Tibial artery (tissue), 4 donors: ENCODE data around the gene EMID1.

Source experiments
- DNase-seq, 2 donors: peaks; one replicate each; pipeline ENCODE4 v3.0.0-alpha.2; 2019
- H3K27ac ChIP-seq, 2 donors: fragments of 200-600 bp; sonication (generic) in 1 of 2; 1 replicate in 1 of 2; 2 replicates in 1 of 2; pipeline ENCODE4 v1.5.1; 2018 to 2019; ENCODE audit warnings: mild to moderate bottlenecking in 1 of 2
- H3K27me3 ChIP-seq, 2 donors: fragments of 200-600 bp; sonication (generic) in 1 of 2; one replicate each; pipeline versions ENCODE4 v1.5.1 to v1.6.0; 2016 to 2019
- H3K36me3 ChIP-seq, 3 donors: fragments of 200-600 bp; sonication (generic) in 2 of 3; one replicate each; pipeline ENCODE4 v1.5.1; 2016 to 2019; ENCODE audit warnings: mild to moderate bottlenecking in 2 of 3
- H3K4me1 ChIP-seq, 4 donors: fragments of 200-600 bp; sonication (generic) in 2 of 4; 1 replicate in 3 of 4; 2 replicates in 1 of 4; pipeline ENCODE4 v1.5.1; 2016 to 2019
- H3K4me3 ChIP-seq, 2 donors: fragments of 200-600 bp; sonication (generic) in 1 of 2; 1 replicate in 1 of 2; 2 replicates in 1 of 2; pipeline ENCODE4 v1.5.1; 2018 to 2019; ENCODE audit warnings: mild to moderate bottlenecking in 2 of 2
- H3K9me3 ChIP-seq, 3 donors: fragments of 200-600 bp; sonication (generic) in 1 of 3; one replicate each; pipeline ENCODE4 v1.5.1; 2016 to 2019
- intact Hi-C: fragments of 100-400 bp; cut with DNase I; formaldehyde crosslinking; loops from one replicate; pipeline ENCODE4 v1.15.0; 2023; ENCODE audit warnings: low total_unique reads
- TF ChIP-seq, protein P1 (sequence below), 2 experiments: fragments of 200-600 bp in 1 of 2; fragments of 450-650 bp in 1 of 2; IDR thresholded peaks; one replicate each; pipeline ENCODE4 v1.5.1; 2017 to 2019; ENCODE audit warnings: antibody characterized with exemption in 2 of 2, mild to moderate bottlenecking in 1 of 2, moderate library complexity in 1 of 2

The EMID1 gene

DNA sequence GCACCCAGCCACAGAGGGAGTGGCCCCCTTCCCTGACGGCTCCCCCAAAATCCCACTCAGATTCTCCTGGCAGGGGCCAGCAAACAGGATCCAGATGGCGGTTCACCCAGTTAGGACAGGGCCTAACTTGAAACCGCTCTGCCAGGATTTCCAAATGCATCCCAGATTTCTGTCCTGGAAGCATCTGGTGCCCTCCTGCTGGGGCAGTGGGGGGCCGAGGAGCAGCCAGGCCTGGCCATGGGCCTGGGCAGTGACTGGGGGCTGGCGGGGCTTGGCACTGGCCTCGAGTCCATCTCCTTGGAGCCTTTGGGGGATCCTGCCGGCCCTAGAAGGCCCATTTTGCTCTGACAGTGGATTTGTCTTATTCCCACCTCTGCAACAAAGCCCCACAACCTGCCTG, 17.9 kb upstream of the EMID1 start:
- peaks cover 0 to 8% of the 10 kb centered on the region in 2 donors for H3K27me3 ChIP-seq
- intact Hi-C loops, result no loop called here
- DNase-seq, result peak in 1 of 2 donors; percentile 37
- TF ChIP-seq, protein P1, sequence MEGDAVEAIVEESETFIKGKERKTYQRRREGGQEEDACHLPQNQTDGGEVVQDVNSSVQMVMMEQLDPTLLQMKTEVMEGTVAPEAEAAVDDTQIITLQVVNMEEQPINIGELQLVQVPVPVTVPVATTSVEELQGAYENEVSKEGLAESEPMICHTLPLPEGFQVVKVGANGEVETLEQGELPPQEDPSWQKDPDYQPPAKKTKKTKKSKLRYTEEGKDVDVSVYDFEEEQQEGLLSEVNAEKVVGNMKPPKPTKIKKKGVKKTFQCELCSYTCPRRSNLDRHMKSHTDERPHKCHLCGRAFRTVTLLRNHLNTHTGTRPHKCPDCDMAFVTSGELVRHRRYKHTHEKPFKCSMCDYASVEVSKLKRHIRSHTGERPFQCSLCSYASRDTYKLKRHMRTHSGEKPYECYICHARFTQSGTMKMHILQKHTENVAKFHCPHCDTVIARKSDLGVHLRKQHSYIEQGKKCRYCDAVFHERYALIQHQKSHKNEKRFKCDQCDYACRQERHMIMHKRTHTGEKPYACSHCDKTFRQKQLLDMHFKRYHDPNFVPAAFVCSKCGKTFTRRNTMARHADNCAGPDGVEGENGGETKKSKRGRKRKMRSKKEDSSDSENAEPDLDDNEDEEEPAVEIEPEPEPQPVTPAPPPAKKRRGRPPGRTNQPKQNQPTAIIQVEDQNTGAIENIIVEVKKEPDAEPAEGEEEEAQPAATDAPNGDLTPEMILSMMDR (IDR thresholded peaks at IDR 0.05), result no peak
- no peak overlapping the region for H3K27ac ChIP-seq
- no peaks in the 10 kb centered on the region for H3K36me3 ChIP-seq
- H3K4me3 ChIP-seq, result no peak overlapping the region
- no peaks in the 10 kb centered on the region for H3K9me3 ChIP-seq
- no peaks in the 10 kb centered on the region for H3K4me1 ChIP-seq

DNA sequence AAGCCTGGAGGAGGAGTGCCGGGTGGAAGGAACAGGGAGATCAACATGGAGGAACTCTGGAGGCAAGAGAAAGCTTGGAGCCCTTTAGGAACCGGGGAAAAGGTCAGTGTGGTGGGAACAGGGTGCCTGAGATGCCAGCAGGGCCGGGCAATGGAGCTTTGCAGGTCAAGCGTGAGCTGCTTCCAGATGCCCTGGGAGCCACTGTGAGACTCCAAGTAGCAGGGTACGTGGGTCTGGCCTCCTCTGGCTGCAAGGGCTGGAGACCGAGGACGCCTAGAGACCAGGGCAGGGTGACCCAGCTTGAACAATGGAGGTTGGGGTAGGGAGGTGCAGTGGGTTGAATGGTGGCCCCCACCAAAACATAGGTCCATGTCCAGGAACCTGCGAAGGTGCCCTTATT, 15.6 kb upstream of the EMID1 start:
- no peaks in the 10 kb centered on the region for H3K36me3 ChIP-seq
- TF ChIP-seq, protein P1 (IDR thresholded peaks at IDR 0.05), result no peak
- no peaks in the 10 kb centered on the region for H3K4me1 ChIP-seq
- no peaks in the 10 kb centered on the region for H3K9me3 ChIP-seq
- no peak overlapping the region for H3K27ac ChIP-seq
- peak in 1 of 2 donors; percentile 27 for DNase-seq
- intact Hi-C loops, result no loop called here
- peaks cover 0 to 8% of the 10 kb centered on the region in 2 donors for H3K27me3 ChIP-seq
- no peak overlapping the region for H3K4me3 ChIP-seq

DNA sequence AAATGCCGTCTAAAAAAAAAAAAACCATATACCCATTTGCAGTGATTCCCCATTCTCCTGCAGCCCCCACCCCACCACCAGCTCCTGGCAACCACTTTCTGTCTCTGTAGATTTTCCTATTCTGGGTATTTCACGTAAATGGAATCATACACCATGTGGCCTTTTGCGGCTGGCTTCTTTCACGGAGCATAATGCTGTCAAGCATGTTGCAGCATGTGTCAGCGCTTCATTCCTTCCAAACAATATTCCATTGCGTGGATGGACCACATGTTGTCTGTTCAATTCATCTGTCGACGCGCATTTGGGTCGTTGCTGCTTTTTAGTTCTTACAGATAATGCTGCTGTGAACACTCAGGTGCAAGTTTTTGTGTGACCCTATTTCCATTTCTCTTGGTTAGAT, 14.8 kb upstream of the EMID1 start:
- TF ChIP-seq, protein P1 (IDR thresholded peaks at IDR 0.05), result no peak
- no peaks in the 10 kb centered on the region for H3K36me3 ChIP-seq
- intact Hi-C loops, result no loop called here
- H3K9me3 ChIP-seq, result no peaks in the 10 kb centered on the region
- DNase-seq, result peak in 1 of 2 donors; percentile 27
- no peak overlapping the region for H3K27ac ChIP-seq
- H3K4me1 ChIP-seq, result no peaks in the 10 kb centered on the region
- peaks cover 0 to 4% of the 10 kb centered on the region in 2 donors for H3K27me3 ChIP-seq
- no peak overlapping the region for H3K4me3 ChIP-seq

DNA sequence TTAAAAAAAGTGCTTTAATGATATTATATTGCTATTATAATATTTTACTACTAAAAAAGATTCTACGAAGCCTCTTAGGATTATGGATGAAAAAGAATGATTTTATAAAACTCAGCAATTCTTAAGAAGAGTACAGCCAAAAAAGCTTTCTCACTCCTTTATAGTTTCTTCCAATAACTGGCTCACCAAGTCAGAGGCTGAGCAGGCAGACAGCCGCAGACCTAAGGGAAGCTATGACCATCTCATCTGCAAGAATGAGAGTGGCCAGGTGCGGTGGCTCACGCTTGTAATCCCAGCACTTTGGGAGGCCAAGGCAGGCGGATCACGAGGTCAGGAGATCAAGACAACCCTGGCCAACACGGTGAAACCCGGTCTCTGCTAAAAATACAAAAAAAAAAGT, 12.7 kb upstream of the EMID1 start:
- no peak overlapping the region for H3K27ac ChIP-seq
- intact Hi-C loops, result no loop called here
- peaks cover 0 to 4% of the 10 kb centered on the region in 2 donors for H3K27me3 ChIP-seq
- H3K4me1 ChIP-seq, result no peaks in the 10 kb centered on the region
- H3K36me3 ChIP-seq, result no peaks in the 10 kb centered on the region
- no peak overlapping the region for H3K4me3 ChIP-seq
- DNase-seq, result peak in 1 of 2 donors; percentile 12
- H3K9me3 ChIP-seq, result no peaks in the 10 kb centered on the region
- TF ChIP-seq, protein P1 (IDR thresholded peaks at IDR 0.05), result no peak

DNA sequence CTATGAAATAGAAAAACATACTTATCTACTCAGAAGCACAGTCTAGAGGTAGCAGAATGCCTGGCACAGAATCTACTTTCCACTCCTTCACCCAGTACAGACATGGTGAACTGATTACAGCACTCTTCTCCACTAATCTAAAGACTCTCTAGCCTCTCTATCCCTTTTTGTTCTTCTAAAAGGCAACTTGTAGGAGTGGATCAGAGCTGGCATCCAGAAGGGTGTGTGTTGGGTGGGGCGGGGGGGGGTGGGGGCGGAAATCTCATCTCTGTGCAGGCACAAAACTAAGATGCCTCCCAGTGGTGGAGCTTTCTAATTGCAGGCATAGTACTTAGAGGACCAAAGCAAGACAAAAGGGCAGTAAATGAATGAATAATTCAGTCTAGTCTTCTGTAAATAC, 11.5 kb upstream of the EMID1 start:
- Histone ChIP-seq H3K36me3 (no peaks in the 10 kb centered on the region), H3K27ac (no peak overlapping the region), H3K9me3 (no peaks in the 10 kb centered on the region), H3K4me1 (no peaks in the 10 kb centered on the region), H3K4me3 (no peak overlapping the region), H3K27me3 (peaks cover 0 to 4% of the 10 kb centered on the region in 2 donors)
- DNase-seq, result no peak
- TF ChIP-seq, protein P1 (IDR thresholded peaks at IDR 0.05), result no peak
- intact Hi-C loops, result no loop called here
